HFF-Myc (cell line): ENCODE results near the gene NDRG3.

Experiments used
- DNase-seq: peaks from one replicate; pipeline ENCODE4 v3.0.0-alpha.2; 2011; ENCODE audit warnings: low read depth; ENCODE audit errors: extremely low read depth
- H3K4me3 ChIP-seq: replicated peaks from 2 replicates; pipeline ENCODE4 v1.5.1; 2011; ENCODE audit warnings: low read depth, mild to moderate bottlenecking, control low read depth, low read length
- TF ChIP-seq, protein P1 (sequence below): IDR thresholded peaks from 2 replicates; pipeline ENCODE4 v1.5.1; 2012; ENCODE audit warnings: mild to moderate bottlenecking, low read depth, low read length, control low read depth; ENCODE audit errors: missing control alignments

The NDRG3 gene

GRCh38 chr20:36745927-36746659 is at the start of gene NDRG3:
Gene NDRG3, minus strand, starts transcription at chr20:36746090. Its CDS starts 24,355 bp downstream, at chr20:36721735.
- peak; percentile 70 for DNase-seq
- H3K4me3 ChIP-seq: peak within 1 kb of the TSS; percentile 80
- TF ChIP-seq, protein P1, sequence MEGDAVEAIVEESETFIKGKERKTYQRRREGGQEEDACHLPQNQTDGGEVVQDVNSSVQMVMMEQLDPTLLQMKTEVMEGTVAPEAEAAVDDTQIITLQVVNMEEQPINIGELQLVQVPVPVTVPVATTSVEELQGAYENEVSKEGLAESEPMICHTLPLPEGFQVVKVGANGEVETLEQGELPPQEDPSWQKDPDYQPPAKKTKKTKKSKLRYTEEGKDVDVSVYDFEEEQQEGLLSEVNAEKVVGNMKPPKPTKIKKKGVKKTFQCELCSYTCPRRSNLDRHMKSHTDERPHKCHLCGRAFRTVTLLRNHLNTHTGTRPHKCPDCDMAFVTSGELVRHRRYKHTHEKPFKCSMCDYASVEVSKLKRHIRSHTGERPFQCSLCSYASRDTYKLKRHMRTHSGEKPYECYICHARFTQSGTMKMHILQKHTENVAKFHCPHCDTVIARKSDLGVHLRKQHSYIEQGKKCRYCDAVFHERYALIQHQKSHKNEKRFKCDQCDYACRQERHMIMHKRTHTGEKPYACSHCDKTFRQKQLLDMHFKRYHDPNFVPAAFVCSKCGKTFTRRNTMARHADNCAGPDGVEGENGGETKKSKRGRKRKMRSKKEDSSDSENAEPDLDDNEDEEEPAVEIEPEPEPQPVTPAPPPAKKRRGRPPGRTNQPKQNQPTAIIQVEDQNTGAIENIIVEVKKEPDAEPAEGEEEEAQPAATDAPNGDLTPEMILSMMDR: no peak

DNA sequence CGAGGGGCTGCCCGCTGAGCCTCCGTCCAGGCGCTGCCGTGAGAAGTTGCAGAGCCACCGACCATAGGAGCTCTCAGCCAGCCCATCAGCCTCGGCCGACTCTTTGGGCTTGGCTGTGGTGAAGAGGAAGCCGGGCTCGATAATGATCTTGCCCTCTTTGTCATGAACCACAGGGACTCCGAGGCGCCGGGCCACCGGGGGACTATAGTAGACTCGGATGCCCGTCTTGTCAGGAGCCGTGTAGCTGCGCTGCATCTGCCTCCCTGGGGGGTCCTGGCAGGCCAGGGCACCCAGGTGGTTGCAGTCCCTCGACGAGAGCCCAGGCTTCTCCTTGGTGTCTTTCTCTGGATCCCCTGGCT is 48.2 kb upstream of the NDRG3 start:
- H3K4me3 ChIP-seq: no peak overlapping the region
- TF ChIP-seq, protein P1: no peak
- DNase-seq: no peak

- TF ChIP-seq, protein P1: no peak
- no peak overlapping the region for H3K4me3 ChIP-seq
- no peak for DNase-seq
Measured at GRCh38 chr20:36793294-36794115, 47.6 kb upstream of the NDRG3 start.

DNA sequence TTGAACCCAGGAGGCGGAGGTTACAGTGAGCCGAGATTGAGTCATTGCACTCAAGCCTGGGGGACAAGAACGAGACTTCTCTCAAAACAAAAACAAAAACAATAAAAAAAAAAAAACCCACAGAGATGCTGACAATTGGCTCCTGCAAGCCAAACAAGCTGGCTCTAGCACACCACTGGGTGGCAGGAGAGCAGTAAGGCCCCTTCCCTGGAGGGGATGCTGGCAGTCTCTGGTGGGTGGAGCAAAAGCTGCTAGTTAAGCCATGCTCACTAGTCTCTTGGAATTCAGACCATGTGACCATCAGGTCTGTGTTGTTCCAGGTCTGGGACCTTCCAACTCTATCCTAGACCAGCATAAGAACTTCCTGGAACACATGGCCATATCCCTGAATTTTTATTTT is 46.5 kb upstream of the NDRG3 start:
- no peak overlapping the region for H3K4me3 ChIP-seq
- TF ChIP-seq, protein P1: peak; percentile 45
- DNase-seq: no peak

GRCh38 chr20:36791862-36792261 is 46.0 kb upstream of the NDRG3 start:
- no peak overlapping the region for H3K4me3 ChIP-seq
- TF ChIP-seq, protein P1: no peak
- no peak for DNase-seq

GRCh38 chr20:36786663-36787062 is 40.8 kb upstream of the NDRG3 start:
- no peak overlapping the region for H3K4me3 ChIP-seq
- DNase-seq: no peak
- TF ChIP-seq, protein P1: no peak
